HepG2 (cell line): ENCODE measurements around the gene SLC13A3. TPM values are rescaled to one million over a fixed set of nuclear protein-coding genes. Genes with fewer than 3 reads are reported as not detected.

Experiments used
- BRD4 ChIP-seq: sonication (generic); formaldehyde crosslinking; IDR thresholded peaks from 2 replicates; pipeline ENCODE4 v1.4.0; 2020; ENCODE audit warnings: missing genetic modification reagents
- FLYWCH1 ChIP-seq: sonication (generic); formaldehyde crosslinking; IDR thresholded peaks from 2 replicates; pipeline ENCODE4 v1.8.1; 2023; ENCODE audit warnings: mild to moderate bottlenecking, missing genetic modification reagents
- HHEX ChIP-seq: IDR thresholded peaks from 2 replicates; pipeline ENCODE4 v1.6.1; 2016; ENCODE audit warnings: control low read depth
- HNF4G ChIP-seq, 2 experiments: sonication (generic) in 1 of 2; formaldehyde crosslinking in 1 of 2; IDR thresholded peaks; 2 replicates each; pipeline versions ENCODE4 v1.4.0 to v1.6.1; 2011 to 2020; ENCODE audit warnings: borderline replicate concordance in 2 of 2, low read depth in 2 of 2, mild to moderate bottlenecking in 2 of 2, low read length in 1 of 2, missing genetic modification reagents in 1 of 2, moderate library complexity in 1 of 2
- MAFF ChIP-seq: IDR thresholded peaks from 2 replicates; pipeline ENCODE4 v1.6.1; 2011; ENCODE audit warnings: low read depth, low read length, improper control_type of control experiment
- MAFG ChIP-seq: sonication (generic); formaldehyde crosslinking; IDR thresholded peaks from 2 replicates; pipeline ENCODE4 v1.5.1; 2020; ENCODE audit warnings: mild to moderate bottlenecking, missing genetic modification reagents
- MIER2 ChIP-seq: IDR thresholded peaks from 2 replicates; pipeline ENCODE4 v1.6.1; 2016; ENCODE audit warnings: missing biosample characterization, missing genetic modification reagents
- MYNN ChIP-seq: sonication (generic); formaldehyde crosslinking; IDR thresholded peaks from 2 replicates; pipeline ENCODE4 v1.4.0; 2020; ENCODE audit warnings: mild to moderate bottlenecking, low read depth, missing genetic modification reagents
- NFE2L2 ChIP-seq: fragments of 150-350 bp; IDR thresholded peaks from 2 replicates; pipeline ENCODE4 v1.6.1; 2014; ENCODE audit warnings: low read length
- PHF20 ChIP-seq: sonication (generic); formaldehyde crosslinking; IDR thresholded peaks from 2 replicates; pipeline ENCODE4 v1.5.0; 2020; ENCODE audit warnings: mild to moderate bottlenecking, missing genetic modification reagents
- PHF8 ChIP-seq: sonication (generic); formaldehyde crosslinking; IDR thresholded peaks from 2 replicates; pipeline ENCODE4 v1.5.0; 2020; ENCODE audit warnings: missing genetic modification reagents
- PRMT3 ChIP-seq: sonication (generic); formaldehyde crosslinking; IDR thresholded peaks from 2 replicates; pipeline ENCODE4 v1.8.1; 2022; ENCODE audit warnings: low read depth, mild to moderate bottlenecking, moderate library complexity, missing genetic modification reagents, borderline replicate concordance
- RXRA ChIP-seq: sonication (generic); formaldehyde crosslinking; IDR thresholded peaks from 2 replicates; pipeline ENCODE4 v1.5.1; 2020; ENCODE audit warnings: missing genetic modification reagents
- SRSF4 ChIP-seq: fragments of 200-400 bp; formaldehyde crosslinking; IDR thresholded peaks from one replicate; pipeline ENCODE4 v1.6.1; 2018; ENCODE audit warnings: mild to moderate bottlenecking, low read depth, low read length, moderate library complexity; ENCODE audit not compliant: poor library complexity, severe bottlenecking
- ZNF282 ChIP-seq: fragments of 450-650 bp; IDR thresholded peaks from 2 replicates; pipeline ENCODE4 v1.6.1; 2018; ENCODE audit not compliant: partially characterized antibody
- ZNF296 ChIP-seq: sonication (generic); formaldehyde crosslinking; conservative IDR thresholded peaks from 2 replicates; pipeline ENCODE4 v1.5.0; 2020; ENCODE audit warnings: mild to moderate bottlenecking, missing genetic modification reagents
- ZNF775 ChIP-seq: sonication (generic); formaldehyde crosslinking; IDR thresholded peaks from 2 replicates; pipeline ENCODE4 v1.4.0; 2020; ENCODE audit warnings: missing genetic modification reagents, mild to moderate bottlenecking, moderate library complexity, borderline replicate concordance
- ZNF879 ChIP-seq: sonication (generic); formaldehyde crosslinking; IDR thresholded peaks from 2 replicates; pipeline ENCODE4 v1.8.1; 2023; ENCODE audit warnings: missing genetic modification reagents
- polyA plus RNA-seq, 8 experiments: library from polyadenylated mRNA; depleted of rRNA in 3 of 8; stranded (reverse) in 7 of 8; unstranded in 1 of 8; fragments of >200 nt; fragmentation: Illumina TruSeq in 4 of 8; extraction: Trizol in 4 of 8; gene quantifications; 2 replicates each; pipeline versions ENCODE4 v1.2.1 to v1.2.3, GENCODE V29; 2011 to 2016; ENCODE audit warnings: low read depth in 4 of 8, missing spikeins in 1 of 8, mixed read lengths in 1 of 8; ENCODE audit not compliant: insufficient read depth in 1 of 8
- total RNA-seq, 5 experiments: library from RNA; depleted of rRNA; stranded (reverse); fragments of >200 nt; fragmentation: Illumina TruSeq; extraction: Trizol; gene quantifications; 2 replicates each; pipeline ENCODE4 v1.2.3, GENCODE V29; 2016; ENCODE audit warnings: low read depth in 1 of 5
- TF ChIP-seq, protein P1 (sequence below): sonication (generic); formaldehyde crosslinking; IDR thresholded peaks from 2 replicates; pipeline ENCODE4 v1.4.0; 2020; ENCODE audit warnings: low read depth, mild to moderate bottlenecking, missing genetic modification reagents
- TF ChIP-seq, protein P2 (sequence below): sonication (generic); formaldehyde crosslinking; IDR thresholded peaks from 2 replicates; pipeline ENCODE4 v1.4.0; 2020; ENCODE audit warnings: missing genetic modification reagents
- TF ChIP-seq, protein P3 (sequence below): IDR thresholded peaks from 2 replicates; pipeline ENCODE4 v1.6.1; 2018; ENCODE audit warnings: missing genetic modification reagents
- TF ChIP-seq, protein P4 (sequence below): sonication (generic); formaldehyde crosslinking; IDR thresholded peaks from 2 replicates; pipeline ENCODE4 v1.4.0; 2020; ENCODE audit warnings: missing genetic modification reagents, borderline replicate concordance

SLC13A3 gene
- total and polyA plus RNA-seq, 2 of the 13 experiments (the other 11 are each of a cell fraction or from before 2014, with no cell fraction given) = 66.5 to 76.0 TPM

DNA sequence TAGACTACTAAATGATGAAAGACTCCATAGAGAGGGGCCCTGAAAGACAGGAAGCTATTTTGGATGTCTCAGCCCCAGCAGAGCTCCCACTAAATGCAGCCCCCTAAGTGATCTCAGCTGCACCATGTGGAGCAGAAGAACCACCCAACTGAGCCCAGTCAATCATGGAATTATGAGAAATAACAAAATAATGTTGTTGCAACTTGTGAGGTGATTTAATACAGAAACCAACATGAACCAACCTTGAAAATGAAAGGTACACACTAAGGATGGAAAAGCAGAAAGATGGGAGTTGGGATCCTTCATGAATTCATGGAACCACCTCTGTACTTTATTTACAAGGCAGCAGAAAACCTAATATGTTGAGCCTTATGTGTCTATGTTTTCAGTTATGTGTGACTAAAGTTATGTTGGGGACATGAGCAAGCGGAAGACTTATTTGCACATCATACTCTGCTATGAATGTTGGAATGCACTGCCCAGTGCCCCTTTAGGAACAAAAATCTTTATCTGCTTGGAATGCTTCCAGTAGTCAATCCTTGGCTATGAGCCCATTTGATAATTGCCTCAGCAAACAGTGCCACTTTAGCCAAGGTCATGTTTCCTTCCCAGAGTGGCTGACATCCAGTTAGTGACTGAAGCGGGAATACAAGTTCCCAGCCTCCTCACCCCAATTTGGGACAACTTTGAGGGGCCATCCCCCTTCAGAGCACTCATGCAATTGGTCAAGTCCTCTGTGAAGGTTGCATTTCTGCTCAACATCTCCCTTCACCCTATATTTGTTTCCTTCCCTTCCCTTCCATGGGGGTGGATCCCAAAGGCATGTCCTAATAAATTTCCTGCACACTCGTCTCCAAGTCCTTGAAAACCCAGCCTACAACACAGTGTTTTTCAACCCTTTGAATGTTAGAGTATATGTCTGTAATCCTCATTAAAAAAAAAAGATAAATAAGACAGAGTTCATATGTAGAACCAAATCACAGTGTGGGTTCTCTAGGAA lies 19.6 kb upstream of the SLC13A3 start (continued):
- no peak for TF ChIP-seq FLYWCH1 (CRISPR knock-in tag)
- TF ChIP-seq PHF20 (CRISPR knock-in tag) = no peak
- TF ChIP-seq, protein P1, sequence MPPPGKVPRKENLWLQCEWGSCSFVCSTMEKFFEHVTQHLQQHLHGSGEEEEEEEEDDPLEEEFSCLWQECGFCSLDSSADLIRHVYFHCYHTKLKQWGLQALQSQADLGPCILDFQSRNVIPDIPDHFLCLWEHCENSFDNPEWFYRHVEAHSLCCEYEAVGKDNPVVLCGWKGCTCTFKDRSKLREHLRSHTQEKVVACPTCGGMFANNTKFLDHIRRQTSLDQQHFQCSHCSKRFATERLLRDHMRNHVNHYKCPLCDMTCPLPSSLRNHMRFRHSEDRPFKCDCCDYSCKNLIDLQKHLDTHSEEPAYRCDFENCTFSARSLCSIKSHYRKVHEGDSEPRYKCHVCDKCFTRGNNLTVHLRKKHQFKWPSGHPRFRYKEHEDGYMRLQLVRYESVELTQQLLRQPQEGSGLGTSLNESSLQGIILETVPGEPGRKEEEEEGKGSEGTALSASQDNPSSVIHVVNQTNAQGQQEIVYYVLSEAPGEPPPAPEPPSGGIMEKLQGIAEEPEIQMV = no peak; the same call in 1 of the 2 replicates
- no peak for TF ChIP-seq PRMT3
- no peak for TF ChIP-seq NFE2L2
- peak; percentile 65 for TF ChIP-seq HHEX (CRISPR knock-in tag)
- no peak for TF ChIP-seq ZNF296
- TF ChIP-seq MYNN (CRISPR knock-in tag) = no peak
- TF ChIP-seq SRSF4 = no peak
- TF ChIP-seq ZNF282 = no peak
- TF ChIP-seq RXRA (CRISPR knock-in tag) = peak; percentile 80; the same call in 1 of the 2 replicates
- no peak for TF ChIP-seq MAFG
- no peak for TF ChIP-seq ZNF879 (CRISPR knock-in tag)
- TF ChIP-seq HNF4G (IDR thresholded peaks at IDR 0.05; ENCODE audit: borderline replicate concordance, low read depth, low read length) = peak; percentile 89
- peak; percentile 90 for TF ChIP-seq HNF4G (CRISPR knock-in tag; IDR thresholded peaks at IDR 0.05; ENCODE audit: borderline replicate concordance, low read depth)
- TF ChIP-seq, protein P2, sequence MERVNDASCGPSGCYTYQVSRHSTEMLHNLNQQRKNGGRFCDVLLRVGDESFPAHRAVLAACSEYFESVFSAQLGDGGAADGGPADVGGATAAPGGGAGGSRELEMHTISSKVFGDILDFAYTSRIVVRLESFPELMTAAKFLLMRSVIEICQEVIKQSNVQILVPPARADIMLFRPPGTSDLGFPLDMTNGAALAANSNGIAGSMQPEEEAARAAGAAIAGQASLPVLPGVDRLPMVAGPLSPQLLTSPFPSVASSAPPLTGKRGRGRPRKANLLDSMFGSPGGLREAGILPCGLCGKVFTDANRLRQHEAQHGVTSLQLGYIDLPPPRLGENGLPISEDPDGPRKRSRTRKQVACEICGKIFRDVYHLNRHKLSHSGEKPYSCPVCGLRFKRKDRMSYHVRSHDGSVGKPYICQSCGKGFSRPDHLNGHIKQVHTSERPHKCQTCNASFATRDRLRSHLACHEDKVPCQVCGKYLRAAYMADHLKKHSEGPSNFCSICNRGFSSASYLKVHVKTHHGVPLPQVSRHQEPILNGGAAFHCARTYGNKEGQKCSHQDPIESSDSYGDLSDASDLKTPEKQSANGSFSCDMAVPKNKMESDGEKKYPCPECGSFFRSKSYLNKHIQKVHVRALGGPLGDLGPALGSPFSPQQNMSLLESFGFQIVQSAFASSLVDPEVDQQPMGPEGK = peak; percentile 93
- TF ChIP-seq, protein P3, sequence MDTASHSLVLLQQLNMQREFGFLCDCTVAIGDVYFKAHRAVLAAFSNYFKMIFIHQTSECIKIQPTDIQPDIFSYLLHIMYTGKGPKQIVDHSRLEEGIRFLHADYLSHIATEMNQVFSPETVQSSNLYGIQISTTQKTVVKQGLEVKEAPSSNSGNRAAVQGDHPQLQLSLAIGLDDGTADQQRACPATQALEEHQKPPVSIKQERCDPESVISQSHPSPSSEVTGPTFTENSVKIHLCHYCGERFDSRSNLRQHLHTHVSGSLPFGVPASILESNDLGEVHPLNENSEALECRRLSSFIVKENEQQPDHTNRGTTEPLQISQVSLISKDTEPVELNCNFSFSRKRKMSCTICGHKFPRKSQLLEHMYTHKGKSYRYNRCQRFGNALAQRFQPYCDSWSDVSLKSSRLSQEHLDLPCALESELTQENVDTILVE (CRISPR knock-in tag) = peak; percentile 87
- TF ChIP-seq MAFF = no peak
- TF ChIP-seq ZNF775 (CRISPR knock-in tag) = no peak
- peak; percentile 99 for TF ChIP-seq BRD4 (CRISPR knock-in tag)
- no peak for TF ChIP-seq PHF8
- TF ChIP-seq, protein P4, sequence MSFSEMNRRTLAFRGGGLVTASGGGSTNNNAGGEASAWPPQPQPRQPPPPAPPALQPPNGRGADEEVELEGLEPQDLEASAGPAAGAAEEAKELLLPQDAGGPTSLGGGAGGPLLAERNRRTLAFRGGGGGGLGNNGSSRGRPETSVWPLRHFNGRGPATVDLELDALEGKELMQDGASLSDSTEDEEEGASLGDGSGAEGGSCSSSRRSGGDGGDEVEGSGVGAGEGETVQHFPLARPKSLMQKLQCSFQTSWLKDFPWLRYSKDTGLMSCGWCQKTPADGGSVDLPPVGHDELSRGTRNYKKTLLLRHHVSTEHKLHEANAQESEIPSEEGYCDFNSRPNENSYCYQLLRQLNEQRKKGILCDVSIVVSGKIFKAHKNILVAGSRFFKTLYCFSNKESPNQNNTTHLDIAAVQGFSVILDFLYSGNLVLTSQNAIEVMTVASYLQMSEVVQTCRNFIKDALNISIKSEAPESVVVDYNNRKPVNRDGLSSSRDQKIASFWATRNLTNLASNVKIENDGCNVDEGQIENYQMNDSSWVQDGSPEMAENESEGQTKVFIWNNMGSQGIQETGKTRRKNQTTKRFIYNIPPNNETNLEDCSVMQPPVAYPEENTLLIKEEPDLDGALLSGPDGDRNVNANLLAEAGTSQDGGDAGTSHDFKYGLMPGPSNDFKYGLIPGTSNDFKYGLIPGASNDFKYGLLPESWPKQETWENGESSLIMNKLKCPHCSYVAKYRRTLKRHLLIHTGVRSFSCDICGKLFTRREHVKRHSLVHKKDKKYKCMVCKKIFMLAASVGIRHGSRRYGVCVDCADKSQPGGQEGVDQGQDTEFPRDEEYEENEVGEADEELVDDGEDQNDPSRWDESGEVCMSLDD (CRISPR knock-in tag) = peak; percentile 91; the same call in 1 of the 2 replicates
- TF ChIP-seq MIER2 (CRISPR knock-in tag) = peak; percentile 63; the same call in 1 of the 2 replicates
